ENCODE measurements around the gene DNAJB2.

DNA sequence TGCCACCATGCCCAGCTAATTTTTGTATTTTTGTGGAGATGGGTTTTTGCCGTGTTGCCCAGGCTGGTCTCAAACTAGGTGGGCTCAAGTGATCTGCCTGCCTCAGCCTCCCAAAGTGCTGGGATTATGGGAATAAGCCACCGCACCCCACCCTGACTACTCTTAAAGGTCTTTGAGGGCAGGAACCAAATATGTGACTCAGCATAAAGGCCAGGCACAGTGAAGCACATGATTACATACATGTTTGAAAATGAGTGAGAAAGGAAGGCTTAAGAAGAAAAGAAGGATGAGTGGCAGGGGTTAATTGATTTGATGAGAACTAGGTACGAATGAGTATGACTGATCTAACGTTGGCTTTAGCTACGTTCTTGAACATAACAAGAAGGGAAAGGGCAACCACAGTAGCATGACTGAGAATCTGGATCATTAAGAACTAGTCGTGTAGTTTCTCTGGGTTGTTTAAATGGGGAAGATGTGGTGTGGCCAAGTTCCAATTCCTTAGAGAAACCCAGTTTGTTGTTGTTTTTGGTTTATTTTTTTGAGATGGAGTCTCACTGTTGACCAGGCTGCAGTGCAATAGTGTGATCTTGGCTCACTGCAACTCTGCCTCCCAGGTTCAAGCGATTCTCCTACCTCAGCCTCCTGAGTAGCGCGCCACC is 46.6 kb downstream of the DNAJB2 start:
- TF ChIP-seq, protein P1, sequence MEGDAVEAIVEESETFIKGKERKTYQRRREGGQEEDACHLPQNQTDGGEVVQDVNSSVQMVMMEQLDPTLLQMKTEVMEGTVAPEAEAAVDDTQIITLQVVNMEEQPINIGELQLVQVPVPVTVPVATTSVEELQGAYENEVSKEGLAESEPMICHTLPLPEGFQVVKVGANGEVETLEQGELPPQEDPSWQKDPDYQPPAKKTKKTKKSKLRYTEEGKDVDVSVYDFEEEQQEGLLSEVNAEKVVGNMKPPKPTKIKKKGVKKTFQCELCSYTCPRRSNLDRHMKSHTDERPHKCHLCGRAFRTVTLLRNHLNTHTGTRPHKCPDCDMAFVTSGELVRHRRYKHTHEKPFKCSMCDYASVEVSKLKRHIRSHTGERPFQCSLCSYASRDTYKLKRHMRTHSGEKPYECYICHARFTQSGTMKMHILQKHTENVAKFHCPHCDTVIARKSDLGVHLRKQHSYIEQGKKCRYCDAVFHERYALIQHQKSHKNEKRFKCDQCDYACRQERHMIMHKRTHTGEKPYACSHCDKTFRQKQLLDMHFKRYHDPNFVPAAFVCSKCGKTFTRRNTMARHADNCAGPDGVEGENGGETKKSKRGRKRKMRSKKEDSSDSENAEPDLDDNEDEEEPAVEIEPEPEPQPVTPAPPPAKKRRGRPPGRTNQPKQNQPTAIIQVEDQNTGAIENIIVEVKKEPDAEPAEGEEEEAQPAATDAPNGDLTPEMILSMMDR (IDR thresholded peaks at IDR 0.05; ENCODE audit: low read length): no peak
- no peak for TF ChIP-seq EZH2 (IDR thresholded peaks at IDR 0.05; ENCODE audit: borderline replicate concordance, low read length)
